ENCODE results near the gene TSFM. TPM values are rescaled to one million over a fixed set of nuclear protein-coding genes. Genes with fewer than 3 reads are reported as not detected.

Gene TSFM
- total RNA-seq, 1 donor from 2014 or later = 17.9 TPM

DNA sequence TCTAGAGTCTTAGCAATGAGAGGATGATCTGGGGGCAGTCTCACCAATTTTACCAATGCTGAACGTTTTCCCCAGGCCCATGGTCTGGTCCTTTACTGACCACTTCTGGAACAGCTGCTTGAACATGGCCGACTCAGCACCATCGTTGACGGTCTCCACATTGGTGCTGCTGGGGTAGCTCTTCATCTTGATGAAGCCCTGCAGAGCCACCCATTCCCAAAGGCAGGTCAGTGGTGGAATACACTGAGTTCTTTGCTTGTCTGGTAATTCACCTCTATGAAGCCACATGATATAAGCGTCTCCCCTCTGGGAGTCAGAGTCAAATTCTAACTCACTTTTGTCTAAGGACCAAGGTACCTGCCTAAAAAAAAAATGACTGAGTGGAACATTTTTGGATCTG is 25.8 kb downstream of the TSFM start:
- intact Hi-C loops (cut with DNase I) = no loop called here
- no peak overlapping the region for H3K4me3 ChIP-seq
- H3K4me1 ChIP-seq = peaks cover 7% of the 10 kb centered on the region
- no peaks in the 10 kb centered on the region for H3K27me3 ChIP-seq
- no peak overlapping the region for H3K27ac ChIP-seq
- no peaks in the 10 kb centered on the region for H3K9me3 ChIP-seq
- no peak for DNase-seq (ENCODE audit: extremely low spot score in 2 of 2)
- H3K36me3 ChIP-seq = peaks cover 0 to 26% of the 10 kb centered on the region in 2 donors
- no peak for TF ChIP-seq POLR2AphosphoS5 (IDR thresholded peaks at IDR 0.05; ENCODE audit: insufficient read depth in 1 of 2, low read depth in 1 of 2)
- TF ChIP-seq, protein P1, sequence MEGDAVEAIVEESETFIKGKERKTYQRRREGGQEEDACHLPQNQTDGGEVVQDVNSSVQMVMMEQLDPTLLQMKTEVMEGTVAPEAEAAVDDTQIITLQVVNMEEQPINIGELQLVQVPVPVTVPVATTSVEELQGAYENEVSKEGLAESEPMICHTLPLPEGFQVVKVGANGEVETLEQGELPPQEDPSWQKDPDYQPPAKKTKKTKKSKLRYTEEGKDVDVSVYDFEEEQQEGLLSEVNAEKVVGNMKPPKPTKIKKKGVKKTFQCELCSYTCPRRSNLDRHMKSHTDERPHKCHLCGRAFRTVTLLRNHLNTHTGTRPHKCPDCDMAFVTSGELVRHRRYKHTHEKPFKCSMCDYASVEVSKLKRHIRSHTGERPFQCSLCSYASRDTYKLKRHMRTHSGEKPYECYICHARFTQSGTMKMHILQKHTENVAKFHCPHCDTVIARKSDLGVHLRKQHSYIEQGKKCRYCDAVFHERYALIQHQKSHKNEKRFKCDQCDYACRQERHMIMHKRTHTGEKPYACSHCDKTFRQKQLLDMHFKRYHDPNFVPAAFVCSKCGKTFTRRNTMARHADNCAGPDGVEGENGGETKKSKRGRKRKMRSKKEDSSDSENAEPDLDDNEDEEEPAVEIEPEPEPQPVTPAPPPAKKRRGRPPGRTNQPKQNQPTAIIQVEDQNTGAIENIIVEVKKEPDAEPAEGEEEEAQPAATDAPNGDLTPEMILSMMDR (IDR thresholded peaks at IDR 0.05) = no peak
- TF ChIP-seq POLR2A (IDR thresholded peaks at IDR 0.05) = no peak

GRCh38 chr12:57809425-57809824 is 26.8 kb downstream of the TSFM start:
- H3K27me3 ChIP-seq = no peaks in the 10 kb centered on the region
- H3K36me3 ChIP-seq = peaks cover 0 to 26% of the 10 kb centered on the region in 2 donors
- no peak overlapping the region for H3K27ac ChIP-seq
- intact Hi-C loops (cut with DNase I) = no loop called here
- no peaks in the 10 kb centered on the region for H3K9me3 ChIP-seq
- TF ChIP-seq POLR2A (IDR thresholded peaks at IDR 0.05) (no peak), POLR2AphosphoS5 (IDR thresholded peaks at IDR 0.05; ENCODE audit: insufficient read depth in 1 of 2, low read depth in 1 of 2) (no peak)
- TF ChIP-seq, protein P1 (IDR thresholded peaks at IDR 0.05) = no peak
- peaks cover 8% of the 10 kb centered on the region for H3K4me1 ChIP-seq
- H3K4me3 ChIP-seq = no peak overlapping the region
- DNase-seq (ENCODE audit: extremely low spot score in 2 of 2) = no peak

GRCh38 chr12:57810450-57810849 is 27.9 kb downstream of the TSFM start:
- no peak overlapping the region for H3K4me3 ChIP-seq
- H3K27ac ChIP-seq = no peak overlapping the region
- intact Hi-C loops (cut with DNase I) = no loop called here
- peaks cover 0 to 26% of the 10 kb centered on the region in 2 donors for H3K36me3 ChIP-seq
- no peaks in the 10 kb centered on the region for H3K27me3 ChIP-seq
- TF ChIP-seq POLR2A (IDR thresholded peaks at IDR 0.05) (no peak), POLR2AphosphoS5 (IDR thresholded peaks at IDR 0.05; ENCODE audit: insufficient read depth in 1 of 2, low read depth in 1 of 2) (no peak)
- TF ChIP-seq, protein P1 (IDR thresholded peaks at IDR 0.05) = no peak
- peaks cover 18% of the 10 kb centered on the region for H3K4me1 ChIP-seq
- H3K9me3 ChIP-seq = no peaks in the 10 kb centered on the region
- no peak for DNase-seq (ENCODE audit: extremely low spot score in 2 of 2)

GRCh38 chr12:57811028-57811755 is 28.6 kb downstream of the TSFM start:
- intact Hi-C loops (cut with DNase I) = no loop called here
- no peaks in the 10 kb centered on the region for H3K9me3 ChIP-seq
- no peak overlapping the region for H3K4me3 ChIP-seq
- TF ChIP-seq, protein P1 (IDR thresholded peaks at IDR 0.05) = no peak
- TF ChIP-seq POLR2A (IDR thresholded peaks at IDR 0.05) (no peak), POLR2AphosphoS5 (IDR thresholded peaks at IDR 0.05; ENCODE audit: insufficient read depth in 1 of 2, low read depth in 1 of 2) (no peak)
- peaks cover 0 to 26% of the 10 kb centered on the region in 2 donors for H3K36me3 ChIP-seq
- no peak for DNase-seq (ENCODE audit: extremely low spot score in 2 of 2)
- peaks cover 26% of the 10 kb centered on the region for H3K4me1 ChIP-seq
- H3K27me3 ChIP-seq = no peaks in the 10 kb centered on the region
- H3K27ac ChIP-seq = no peak overlapping the region

All from vagina (tissue), 2 donors.